Neural cell (in vitro differentiated cells): Measurements from ENCODE around the gene RACK1. TPM values are rescaled to one million over a fixed set of nuclear protein-coding genes. Genes with fewer than 3 reads are reported as not detected.

Experiments
- H2AFZ ChIP-seq: fragments of 200-600, 300-800 bp; sonication (generic), shearing (Covaris generic); 2 replicates; pipeline ENCODE4 v1.6.0; 2014; ENCODE audit warnings: low read depth, mild to moderate bottlenecking, antibody characterized with exemption, low read length, moderate library complexity
- H3F3A ChIP-seq: fragments of 200-600 bp; shearing (Covaris generic); 2 replicates; pipeline ENCODE4 v1.6.1; 2016; ENCODE audit warnings: mild to moderate bottlenecking, moderate library complexity, mixed read lengths, antibody characterized with exemption, low read length; ENCODE audit not compliant: insufficient read depth, poor library complexity, severe bottlenecking
- H3K27ac ChIP-seq: fragments of 200-600, 300-800 bp; sonication (generic), shearing (Covaris generic); 2 replicates; pipeline ENCODE4 v1.5.1; 2014; ENCODE audit warnings: mild to moderate bottlenecking, low read length, moderate library complexity
- H3K27me3 ChIP-seq: fragments of 300-800, 200-600 bp; sonication (generic), shearing (Covaris generic); 2 replicates; pipeline ENCODE4 v1.6.0; 2014; ENCODE audit warnings: mild to moderate bottlenecking, low read depth, low read length, moderate library complexity; ENCODE audit not compliant: insufficient read depth
- H3K36me3 ChIP-seq: fragments of 300-800, 200-600 bp; sonication (generic), shearing (Covaris generic); 2 replicates; pipeline ENCODE4 v1.5.1; 2014; ENCODE audit warnings: mild to moderate bottlenecking, antibody characterized with exemption, low read length, moderate library complexity; ENCODE audit not compliant: insufficient read depth
- H3K4me2 ChIP-seq: fragments of 300-800, 200-600 bp; sonication (generic), shearing (Covaris generic); 2 replicates; pipeline ENCODE4 v1.6.0; 2014; ENCODE audit warnings: mild to moderate bottlenecking, low read length
- H3K4me3 ChIP-seq: fragments of 300-800, 200-600 bp; sonication (generic), shearing (Covaris generic); 2 replicates; pipeline ENCODE4 v1.5.1; 2014; ENCODE audit warnings: mild to moderate bottlenecking, low read length, moderate library complexity
- H3K79me2 ChIP-seq: fragments of 200-600 bp; shearing (Covaris generic); replicated peaks from 2 replicates; pipeline ENCODE4 v1.6.0; 2014; ENCODE audit warnings: mild to moderate bottlenecking, low read length, moderate library complexity; ENCODE audit not compliant: insufficient read depth
- H3K9ac ChIP-seq: fragments of 300-800, 200-600 bp; sonication (generic), shearing (Covaris generic); 2 replicates; pipeline ENCODE4 v1.6.1; 2016; ENCODE audit warnings: mild to moderate bottlenecking, low read length, mixed read lengths
- H3K9me2 ChIP-seq: fragments of 200-600 bp; shearing (Covaris generic); 2 replicates; pipeline ENCODE4 v1.6.1; 2016; ENCODE audit warnings: mild to moderate bottlenecking, low read length, mixed read lengths; ENCODE audit not compliant: insufficient read depth
- H3K9me3 ChIP-seq: fragments of 200-600, 300-800 bp; sonication (generic), shearing (Covaris generic); 2 replicates; pipeline ENCODE4 v1.6.1; 2016; ENCODE audit warnings: mild to moderate bottlenecking, mixed run types, low read length, moderate library complexity, mixed read lengths
- H4K20me1 ChIP-seq: fragments of 200-600 bp; shearing (Covaris generic); 2 replicates; pipeline ENCODE4 v1.6.1; 2016; ENCODE audit warnings: mild to moderate bottlenecking, mixed run types; ENCODE audit not compliant: insufficient read depth
- CTCF ChIP-seq: fragments of 450-650 bp; IDR thresholded peaks from 2 replicates; pipeline ENCODE4 v1.5.1; 2014; ENCODE audit warnings: antibody characterized with exemption, mild to moderate bottlenecking, moderate library complexity; ENCODE audit not compliant: poor library complexity, severe bottlenecking
- EP300 ChIP-seq: fragments of 450-650 bp; conservative IDR thresholded peaks from 2 replicates; pipeline ENCODE4 v1.6.1; 2014; ENCODE audit warnings: antibody characterized with exemption, mild to moderate bottlenecking, moderate library complexity; ENCODE audit not compliant: poor library complexity, severe bottlenecking
- TAF1 ChIP-seq: IDR thresholded peaks from 2 replicates; pipeline ENCODE4 v1.6.1; 2012; ENCODE audit warnings: low read depth
- polyA plus RNA-seq: library from polyadenylated mRNA; depleted of rRNA; stranded (reverse); fragments of >200 nt; gene quantifications from 2 replicates; pipeline ENCODE4 v1.2.3, GENCODE V29; 2014
- small RNA-seq, 3 experiments: library from RNA; depleted of rRNA; stranded (forward); fragments of <200 nt; gene quantifications; one replicate each; pipeline ENCODE3, GENCODE V24; 2012

RACK1 gene
- polyA plus RNA-seq, 1 donor from 2014 or later, result 2,178 TPM

- Histone ChIP-seq H3K4me3 (peak overlapping the region; percentile 83), H3F3A (peaks cover 9% of the 10 kb centered on the region), H3K27ac (no peak overlapping the region), H4K20me1 (no peaks in the 10 kb centered on the region), H3K27me3 (no peaks in the 10 kb centered on the region), H3K36me3 (no peaks in the 10 kb centered on the region), H3K4me2 (peak overlapping the region; percentile 19), H3K9me3 (no peaks in the 10 kb centered on the region), H3K9ac (peak overlapping the region; percentile 16), H3K9me2 (no peaks in the 10 kb centered on the region), H3K79me2 (no peaks in the 10 kb centered on the region), H2AFZ (no peak overlapping the region)
- TF ChIP-seq TAF1 (no peak), CTCF (peak; percentile 29)
These were observed 56.0 kb downstream of the RACK1 start for GRCh38 chr5:181187500-181188213.

GRCh38 chr5:181186986-181187499 lies 56.7 kb downstream of the RACK1 start:
- H3K27ac ChIP-seq, result no peak overlapping the region

More at GRCh38 chr5:181186986-181187499, 56.7 kb downstream of the RACK1 start:
- H3K9me2 ChIP-seq, result no peaks in the 10 kb centered on the region
- H3K36me3 ChIP-seq, result no peaks in the 10 kb centered on the region
- H3K9ac ChIP-seq, result no peak overlapping the region
- peaks cover 9% of the 10 kb centered on the region for H3F3A ChIP-seq
- H3K4me2 ChIP-seq, result peak overlapping the region; percentile 19
- H3K9me3 ChIP-seq, result no peaks in the 10 kb centered on the region
- no peaks in the 10 kb centered on the region for H3K27me3 ChIP-seq
- H3K79me2 ChIP-seq, result no peaks in the 10 kb centered on the region
- TF ChIP-seq EP300 (no peak), CTCF (no peak)
- H2AFZ ChIP-seq, result no peak overlapping the region
- H3K4me3 ChIP-seq, result peak overlapping the region; percentile 83
- no peaks in the 10 kb centered on the region for H4K20me1 ChIP-seq

Small RNA genes lying within 50 kb of the gene (small RNA-seq; reads per million reads assigned to genes)
- gene MIR4638, result 0 reads per million in 3 experiments
- gene SNORD95, result 0 reads per million in 3 experiments
- 0 reads per million in 3 experiments for gene SNORD96A

Other genes starting within 250 kb of the RACK1 start
- gene BTNL9, start 203.6 kb downstream of the RACK1 start, polyA plus RNA-seq, result 13.9 and 18.7 TPM in 2 replicates
- not detected in 2 replicates for gene OR2V1, start 112.7 kb downstream of the RACK1 start, polyA plus RNA-seq
- gene OR2V2, start 96.3 kb downstream of the RACK1 start, polyA plus RNA-seq, result not detected in 2 replicates
- gene TRIM7, start 38.7 kb downstream of the RACK1 start, polyA plus RNA-seq, result 1.4 and 2.1 TPM in 2 replicates
- 32.1 and 37.7 TPM in 2 replicates for gene TRIM41, start 20.6 kb downstream of the RACK1 start, polyA plus RNA-seq
- 42.0 and 47.7 TPM in 2 replicates for gene TRIM52, start 17.2 kb upstream of the RACK1 start, polyA plus RNA-seq
- gene OR4F3, start 123.4 kb upstream of the RACK1 start, polyA plus RNA-seq, result not detected in 2 replicates